Right atrium auricular region (tissue), 2 donors: ENCODE results near the gene OR2Y1. TPM values are rescaled to one million over a fixed set of nuclear protein-coding genes. Genes with fewer than 3 reads are reported as not detected.

Source experiments
- DNase-seq: peaks from one replicate; pipeline ENCODE4 v3.0.0-alpha.2; 2019; ENCODE audit warnings: low spot score
- H3K27ac ChIP-seq, 2 donors: fragments of 200-600 bp; sonication (generic); 1 replicate in 1 of 2; 2 replicates in 1 of 2; pipeline ENCODE4 v1.5.1; 2016 to 2019
- H3K27me3 ChIP-seq, 2 donors: fragments of 200-600 bp; sonication (generic); one replicate each; pipeline versions ENCODE4 v1.5.1 to v1.6.0; 2017 to 2019
- H3K36me3 ChIP-seq: fragments of 200-600 bp; sonication (generic); one replicate; pipeline ENCODE4 v1.5.1; 2016
- H3K4me1 ChIP-seq, 2 donors: fragments of 200-600 bp; sonication (generic); one replicate each; pipeline versions ENCODE4 v1.5.1 to v1.6.0; 2017 to 2019
- H3K4me3 ChIP-seq, 2 donors: fragments of 200-600 bp; sonication (generic); 1 replicate in 1 of 2; 2 replicates in 1 of 2; pipeline ENCODE4 v1.5.1; 2017 to 2019; ENCODE audit warnings: mild to moderate bottlenecking in 1 of 2, moderate library complexity in 1 of 2
- H3K9me3 ChIP-seq, 2 donors: fragments of 200-600 bp; sonication (generic); one replicate each; pipeline ENCODE4 v1.5.1; 2019
- total RNA-seq, 2 donors: library from RNA; depleted of rRNA; stranded (reverse); fragments of >200 nt; gene quantifications; one replicate each; pipeline ENCODE4 v1.1.0, GENCODE V29; 2016
- TF ChIP-seq, protein P1 (sequence below), 2 donors: fragments of 200-600 bp; sonication (generic); IDR thresholded peaks; one replicate each; pipeline ENCODE4 v1.5.1; 2019; ENCODE audit warnings: antibody characterized with exemption in 2 of 2

Gene OR2Y1
- total RNA-seq, 2 donors from 2014 or later, result not detected

DNA sequence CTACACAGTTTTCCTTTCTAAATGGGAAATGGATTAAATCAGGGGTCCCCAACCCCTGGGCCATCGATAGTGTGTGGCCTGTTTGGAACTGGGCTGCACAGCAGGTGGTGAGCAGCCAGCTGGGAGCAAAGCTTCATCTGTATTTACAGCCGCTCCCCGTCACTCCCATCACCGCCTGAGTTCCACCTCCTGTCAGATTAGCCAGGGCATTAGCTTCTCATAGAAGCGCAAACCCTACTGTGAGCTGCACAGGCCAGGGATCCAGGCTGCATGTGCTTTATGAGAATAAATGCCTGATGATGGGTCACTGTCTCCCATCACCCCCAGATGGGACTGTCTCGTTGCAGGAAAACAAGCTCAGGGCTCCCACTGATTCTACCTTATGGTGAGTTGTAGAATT lies 49.3 kb downstream of the OR2Y1 start:
- Histone ChIP-seq H3K4me3 (no peak overlapping the region), H3K4me1 (no peaks in the 10 kb centered on the region), H3K9me3 (peaks cover 0 to 7% of the 10 kb centered on the region in 2 donors), H3K27me3 (no peaks in the 10 kb centered on the region), H3K27ac (no peak overlapping the region), H3K36me3 (no peaks in the 10 kb centered on the region)
- TF ChIP-seq, protein P1, sequence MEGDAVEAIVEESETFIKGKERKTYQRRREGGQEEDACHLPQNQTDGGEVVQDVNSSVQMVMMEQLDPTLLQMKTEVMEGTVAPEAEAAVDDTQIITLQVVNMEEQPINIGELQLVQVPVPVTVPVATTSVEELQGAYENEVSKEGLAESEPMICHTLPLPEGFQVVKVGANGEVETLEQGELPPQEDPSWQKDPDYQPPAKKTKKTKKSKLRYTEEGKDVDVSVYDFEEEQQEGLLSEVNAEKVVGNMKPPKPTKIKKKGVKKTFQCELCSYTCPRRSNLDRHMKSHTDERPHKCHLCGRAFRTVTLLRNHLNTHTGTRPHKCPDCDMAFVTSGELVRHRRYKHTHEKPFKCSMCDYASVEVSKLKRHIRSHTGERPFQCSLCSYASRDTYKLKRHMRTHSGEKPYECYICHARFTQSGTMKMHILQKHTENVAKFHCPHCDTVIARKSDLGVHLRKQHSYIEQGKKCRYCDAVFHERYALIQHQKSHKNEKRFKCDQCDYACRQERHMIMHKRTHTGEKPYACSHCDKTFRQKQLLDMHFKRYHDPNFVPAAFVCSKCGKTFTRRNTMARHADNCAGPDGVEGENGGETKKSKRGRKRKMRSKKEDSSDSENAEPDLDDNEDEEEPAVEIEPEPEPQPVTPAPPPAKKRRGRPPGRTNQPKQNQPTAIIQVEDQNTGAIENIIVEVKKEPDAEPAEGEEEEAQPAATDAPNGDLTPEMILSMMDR (IDR thresholded peaks at IDR 0.05), result no peak
- DNase-seq, result no peak

DNA sequence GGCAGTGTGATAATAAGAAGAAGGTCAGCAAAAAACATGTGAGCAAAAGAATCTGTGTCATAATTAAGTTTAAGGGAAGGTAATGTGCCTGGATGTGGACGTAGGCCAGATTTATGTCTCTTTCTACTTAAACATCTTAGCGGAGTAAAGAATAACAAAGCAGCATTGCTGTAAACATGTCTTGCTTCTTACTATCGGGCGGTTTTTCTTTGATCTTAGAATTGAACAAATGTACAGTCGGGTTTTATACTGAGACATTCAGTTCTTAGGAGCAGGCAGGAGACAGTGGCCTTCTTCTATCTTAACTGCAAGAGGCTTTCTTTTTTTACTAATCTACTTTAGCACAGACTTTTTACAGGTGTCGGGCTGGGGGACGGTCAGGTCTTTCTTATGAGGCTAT lies 50.1 kb downstream of the OR2Y1 start:
- TF ChIP-seq, protein P1 (IDR thresholded peaks at IDR 0.05), result no peak
- Histone ChIP-seq H3K27ac (no peak overlapping the region), H3K27me3 (no peaks in the 10 kb centered on the region), H3K4me1 (no peaks in the 10 kb centered on the region), H3K36me3 (no peaks in the 10 kb centered on the region), H3K4me3 (no peak overlapping the region), H3K9me3 (no peaks in the 10 kb centered on the region)
- DNase-seq, result no peak

Other genes starting within 250 kb of the OR2Y1 start
- 1 to 10 TPM; 7.2 to 7.7 TPM for gene CNOT6, start 245.7 kb downstream of the OR2Y1 start, total RNA-seq
- not detected for gene SCGB3A1, start 148.6 kb downstream of the OR2Y1 start, total RNA-seq
- gene FLT4, start 90.5 kb downstream of the OR2Y1 start, total RNA-seq, result 1 to 10 TPM; 2.0 to 4.2 TPM
- gene MGAT1, start 62.7 kb upstream of the OR2Y1 start, total RNA-seq, result 100 to 1,000 TPM in 1 of 2 donors, 10 to 100 TPM in 1; 84.1 to 130 TPM
- 10 to 100 TPM; 10.6 to 13.1 TPM for gene ZFP62, start 121.2 kb upstream of the OR2Y1 start, total RNA-seq
- under 1 TPM; 0.48 to 0.59 TPM for gene BTNL8, start 159.1 kb upstream of the OR2Y1 start, total RNA-seq
- gene BTNL3, start 248.8 kb upstream of the OR2Y1 start, total RNA-seq, result not detected